D721Med (cell line): ENCODE data around the gene EFEMP2.

ENCODE experiments used
- DNase-seq: peaks from one replicate; pipeline ENCODE4 v3.0.0; 2011; ENCODE audit warnings: low spot score; ENCODE audit not compliant: insufficient read length
- FAIRE-seq: peaks from 2 replicates; lab custom pipeline; 2011; peaks lifted over from hg19 to GRCh38; lab: Jason Lieb, UNC
- TF ChIP-seq, protein P1 (sequence below): IDR thresholded peaks from 2 replicates; pipeline ENCODE4 v1.5.1; 2012; ENCODE audit warnings: mild to moderate bottlenecking, control low read depth; ENCODE audit not compliant: insufficient read depth; ENCODE audit errors: missing control alignments

The EFEMP2 gene

DNA sequence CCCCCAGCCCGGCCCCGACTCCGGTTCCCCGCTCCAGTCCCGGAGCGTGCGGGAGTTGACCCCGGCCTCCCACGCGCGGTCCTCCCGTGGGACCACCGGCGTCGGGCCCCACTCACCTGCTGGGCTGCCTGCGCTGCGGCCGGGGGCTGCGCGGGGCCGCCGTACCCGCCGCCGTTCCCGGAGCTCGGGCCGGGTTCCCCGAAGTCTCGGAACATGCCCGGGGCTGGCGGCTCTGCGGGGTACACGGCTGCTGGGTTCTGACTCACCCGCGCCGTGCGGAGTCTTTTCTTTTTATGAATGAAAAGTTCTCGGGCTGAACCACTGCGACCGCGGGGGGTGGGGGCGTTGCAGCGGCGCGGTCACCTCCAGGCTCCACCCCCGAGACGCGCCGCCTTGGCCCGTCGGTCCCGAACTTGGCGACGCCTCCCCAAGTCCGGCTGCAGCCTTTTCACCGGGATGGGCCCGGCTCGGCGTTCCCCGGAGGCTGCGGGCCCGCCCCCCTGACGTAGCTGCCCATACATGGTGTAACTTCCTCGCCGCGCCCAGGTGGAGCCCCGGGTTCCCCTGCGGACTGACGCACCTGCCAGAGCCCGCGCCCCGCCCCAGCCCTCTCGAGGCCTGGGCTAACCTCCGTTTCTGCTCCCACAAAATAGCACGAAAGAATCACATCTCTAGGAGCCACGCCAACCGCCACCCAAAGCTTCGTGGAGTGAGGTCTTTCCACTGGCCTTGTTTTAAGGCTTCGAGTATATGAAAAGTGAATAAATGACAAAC lies 27.7 kb upstream of the EFEMP2 start, which contains the start of gene FOSL1:
Gene FOSL1 (minus strand): TSS at position 264 of the 774 bp plus-strand sequence. CDS start 49 bp downstream, at position 215.
- DNase-seq, result peak; percentile 81
- TF ChIP-seq, protein P1, sequence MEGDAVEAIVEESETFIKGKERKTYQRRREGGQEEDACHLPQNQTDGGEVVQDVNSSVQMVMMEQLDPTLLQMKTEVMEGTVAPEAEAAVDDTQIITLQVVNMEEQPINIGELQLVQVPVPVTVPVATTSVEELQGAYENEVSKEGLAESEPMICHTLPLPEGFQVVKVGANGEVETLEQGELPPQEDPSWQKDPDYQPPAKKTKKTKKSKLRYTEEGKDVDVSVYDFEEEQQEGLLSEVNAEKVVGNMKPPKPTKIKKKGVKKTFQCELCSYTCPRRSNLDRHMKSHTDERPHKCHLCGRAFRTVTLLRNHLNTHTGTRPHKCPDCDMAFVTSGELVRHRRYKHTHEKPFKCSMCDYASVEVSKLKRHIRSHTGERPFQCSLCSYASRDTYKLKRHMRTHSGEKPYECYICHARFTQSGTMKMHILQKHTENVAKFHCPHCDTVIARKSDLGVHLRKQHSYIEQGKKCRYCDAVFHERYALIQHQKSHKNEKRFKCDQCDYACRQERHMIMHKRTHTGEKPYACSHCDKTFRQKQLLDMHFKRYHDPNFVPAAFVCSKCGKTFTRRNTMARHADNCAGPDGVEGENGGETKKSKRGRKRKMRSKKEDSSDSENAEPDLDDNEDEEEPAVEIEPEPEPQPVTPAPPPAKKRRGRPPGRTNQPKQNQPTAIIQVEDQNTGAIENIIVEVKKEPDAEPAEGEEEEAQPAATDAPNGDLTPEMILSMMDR, result no peak
- no peak for FAIRE-seq

DNA sequence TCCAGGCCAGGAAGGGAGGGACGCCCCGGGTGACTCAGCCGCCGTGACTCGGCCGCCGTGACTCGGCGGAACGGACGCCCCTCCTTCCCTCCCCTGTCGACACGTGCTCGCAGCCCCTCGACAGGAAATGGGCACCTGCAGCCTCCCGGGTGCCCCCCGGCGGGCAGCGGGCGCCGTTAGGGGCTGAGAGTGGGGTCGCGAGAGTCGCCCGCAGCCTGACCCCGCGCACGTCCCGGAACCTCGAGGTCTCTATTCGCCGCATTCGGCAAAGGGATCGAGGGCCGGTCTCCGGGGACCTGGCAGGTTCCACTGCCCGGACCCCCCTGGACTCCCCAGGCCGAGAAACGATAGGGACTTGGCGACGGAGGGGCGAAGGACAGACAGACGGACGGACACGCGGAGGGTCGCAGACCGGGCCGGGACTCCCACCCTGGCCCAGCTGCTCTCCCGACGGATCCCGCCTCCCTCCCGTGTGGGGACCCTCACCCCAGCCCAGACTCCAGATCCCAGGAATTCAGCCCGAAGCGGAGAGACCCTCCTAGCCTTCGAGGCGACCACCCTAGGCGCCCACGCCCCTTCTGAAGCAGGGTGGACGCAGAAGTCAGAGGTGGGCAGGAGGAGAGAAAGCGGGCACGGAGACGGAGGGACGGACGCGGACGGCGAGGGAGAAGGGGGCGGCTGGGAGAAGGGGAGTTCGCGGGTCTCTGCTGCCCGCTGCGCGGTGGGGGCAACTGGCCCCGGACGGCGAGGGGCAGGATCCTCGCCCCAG lies 26.9 kb upstream of the EFEMP2 start:
- no peak for FAIRE-seq

DNA sequence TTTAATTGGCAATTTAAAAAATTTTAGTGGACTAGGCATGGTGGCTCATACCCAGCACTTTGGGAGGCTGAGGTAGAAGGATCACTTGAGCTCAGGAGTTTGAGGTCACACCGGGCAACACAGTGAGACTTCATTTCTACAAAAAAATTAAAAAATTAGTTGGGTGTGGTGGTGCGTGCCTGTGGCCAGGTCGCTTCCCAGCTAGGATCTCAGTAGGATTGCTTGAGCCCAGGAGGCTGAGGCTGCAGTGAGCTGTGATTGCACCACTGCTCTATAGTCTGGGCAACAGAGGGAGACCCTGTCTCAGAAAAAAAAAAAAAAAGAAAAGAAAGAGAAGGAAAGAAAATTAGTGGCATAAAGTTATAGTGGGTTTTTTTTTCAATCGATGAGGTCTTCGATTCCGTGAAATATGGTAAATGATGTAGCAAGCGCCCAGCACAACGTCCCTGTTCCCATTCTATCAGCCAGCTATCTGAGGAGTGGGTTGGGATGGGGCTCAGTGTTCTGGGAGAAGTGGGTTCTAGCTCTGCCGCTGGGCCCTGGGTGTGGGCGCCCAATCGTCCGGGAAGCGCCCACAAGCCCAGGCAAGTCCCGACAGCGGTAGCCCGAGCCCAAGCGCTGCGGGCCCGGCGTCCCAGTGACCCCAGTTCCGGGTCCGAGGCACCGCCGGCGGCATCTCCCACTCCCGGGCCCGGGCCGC lies 26.2 kb upstream of the EFEMP2 start:
- DNase-seq, result no peak
- FAIRE-seq, result no peak
- TF ChIP-seq, protein P1, result no peak

More for the DNA sequence above, 26.9 kb upstream of the EFEMP2 start:
- TF ChIP-seq, protein P1, result no peak
- no peak for DNase-seq

DNA sequence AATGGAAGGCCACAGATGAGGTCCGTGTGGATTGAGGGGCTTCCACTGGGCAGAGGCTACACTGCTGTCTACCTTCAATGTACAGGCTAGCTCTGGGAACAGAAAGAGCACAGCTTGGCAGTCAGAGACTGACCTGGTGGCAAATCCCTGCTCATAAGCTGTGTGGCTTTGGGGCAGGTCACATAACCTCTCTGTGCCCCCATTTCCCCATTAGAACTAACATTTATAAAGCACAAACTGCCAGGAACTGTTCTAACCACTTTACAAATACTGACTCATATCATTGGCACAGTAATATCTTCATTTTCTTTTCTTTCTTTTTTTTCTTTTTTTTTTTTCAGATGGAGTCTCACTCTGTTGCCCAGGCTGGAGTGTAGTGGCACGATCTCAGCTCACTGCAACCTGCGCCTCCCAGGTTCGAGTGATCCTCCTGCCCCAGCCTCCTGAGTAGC lies 24.4 kb upstream of the EFEMP2 start:
- TF ChIP-seq, protein P1, result no peak
- DNase-seq, result no peak
- FAIRE-seq, result no peak

- TF ChIP-seq, protein P1, result no peak
- FAIRE-seq (no peak), DNase-seq (no peak)
These were observed 23.7 kb upstream of the EFEMP2 start for GRCh38 chr11:65896034-65896999.

DNA sequence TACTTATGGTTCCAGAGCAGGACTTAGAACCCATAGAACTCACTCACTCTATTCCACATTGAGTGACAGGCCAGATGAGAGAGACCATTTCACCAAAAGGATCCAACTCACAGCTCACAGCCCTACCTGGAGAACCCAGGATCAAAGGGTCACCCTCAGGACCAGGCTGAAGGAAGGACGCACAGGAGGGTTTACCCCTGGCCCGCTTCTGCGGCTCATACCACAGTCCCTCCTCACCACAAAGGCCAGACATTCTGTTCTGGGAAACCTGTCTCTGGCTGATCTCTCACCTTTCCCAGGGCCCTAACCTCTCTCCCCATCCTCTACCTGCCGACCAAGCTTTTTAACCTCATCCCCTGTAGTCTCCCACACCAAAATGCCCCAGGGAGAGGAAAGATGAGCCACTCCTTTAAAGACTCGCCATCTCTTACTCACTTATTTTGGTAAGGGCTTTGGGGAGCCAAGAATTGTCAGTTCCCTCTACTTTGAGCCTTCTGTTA lies 22.9 kb upstream of the EFEMP2 start:
- FAIRE-seq, result no peak

More for the DNA sequence above, 22.9 kb upstream of the EFEMP2 start:
- no peak for DNase-seq
- TF ChIP-seq, protein P1, result no peak
